Neutrophil (primary cell): ENCODE results near the gene DPP8.

Experiments
- H3K27ac ChIP-seq: fragments of 200-600 bp; sonication (generic); 2 replicates; pipeline ENCODE4 v1.5.1; 2016; ENCODE audit warnings: mild to moderate bottlenecking, moderate library complexity
- H3K27me3 ChIP-seq: fragments of 200-600 bp; sonication (generic); 2 replicates; pipeline ENCODE4 v1.6.0; 2016; ENCODE audit warnings: mild to moderate bottlenecking
- H3K36me3 ChIP-seq: fragments of 200-600 bp; sonication (generic); 2 replicates; pipeline ENCODE4 v1.5.1; 2017
- H3K4me1 ChIP-seq, 2 experiments: fragments of 200-600 bp in 1 of 2; sonication (generic) in 1 of 2; 1 replicate in 1 of 2; 2 replicates in 1 of 2; pipeline versions ENCODE4 v1.5.1 to v1.6.1; 2013 to 2016; ENCODE audit warnings: low read depth in 1 of 2, low read length in 1 of 2, mild to moderate bottlenecking in 1 of 2, moderate library complexity in 1 of 2; ENCODE audit not compliant: control insufficient read depth in 1 of 2, insufficient read depth in 1 of 2
- H3K4me3 ChIP-seq, 2 experiments: fragments of 200-600 bp in 1 of 2; sonication (generic) in 1 of 2; 1 replicate in 1 of 2; 2 replicates in 1 of 2; pipeline ENCODE4 v1.5.1; 2013 to 2016; ENCODE audit warnings: low read depth in 1 of 2, low read length in 1 of 2, mild to moderate bottlenecking in 1 of 2, moderate library complexity in 1 of 2
- H3K9me3 ChIP-seq: fragments of 200-600 bp; sonication (generic); 2 replicates; pipeline ENCODE4 v1.5.1; 2016
- CTCF ChIP-seq: fragments of 200-600 bp; sonication (generic); IDR thresholded peaks from 2 replicates; pipeline ENCODE4 v1.5.1; 2016; ENCODE audit warnings: antibody characterized with exemption

The DPP8 gene

GRCh38 chr15:65412556-65412955, 104.9 kb downstream of the DPP8 start:
- Histone ChIP-seq H3K36me3 (no peaks in the 10 kb centered on the region), H3K4me3 (no peak overlapping the region), H3K4me1 (no peaks in the 10 kb centered on the region), H3K9me3 (no peaks in the 10 kb centered on the region), H3K27ac (no peak overlapping the region), H3K27me3 (peaks cover 59% of the 10 kb centered on the region)
- no peak for TF ChIP-seq CTCF

- Histone ChIP-seq H3K9me3 (no peaks in the 10 kb centered on the region), H3K4me1 (no peaks in the 10 kb centered on the region), H3K27me3 (peaks cover 53% of the 10 kb centered on the region), H3K36me3 (no peaks in the 10 kb centered on the region), H3K4me3 (no peak overlapping the region), H3K27ac (no peak overlapping the region)
- TF ChIP-seq CTCF = no peak
These were observed 105.9 kb downstream of the DPP8 start for GRCh38 chr15:65411465-65412071.

- Histone ChIP-seq H3K4me1 (no peaks in the 10 kb centered on the region), H3K27ac (no peak overlapping the region), H3K27me3 (peaks cover 54% of the 10 kb centered on the region), H3K36me3 (no peaks in the 10 kb centered on the region), H3K4me3 (no peak overlapping the region), H3K9me3 (no peaks in the 10 kb centered on the region)
- no peak for TF ChIP-seq CTCF
These were observed 106.5 kb downstream of the DPP8 start for GRCh38 chr15:65410972-65411371.

GRCh38 chr15:65410036-65410435, 107.5 kb downstream of the DPP8 start:
- H3K4me1 ChIP-seq = no peaks in the 10 kb centered on the region
- no peaks in the 10 kb centered on the region for H3K36me3 ChIP-seq
- no peak overlapping the region for H3K27ac ChIP-seq
- H3K9me3 ChIP-seq = no peaks in the 10 kb centered on the region
- H3K27me3 ChIP-seq = peaks cover 53% of the 10 kb centered on the region
- no peak for TF ChIP-seq CTCF
- no peak overlapping the region for H3K4me3 ChIP-seq

GRCh38 chr15:65409036-65409631, 108.4 kb downstream of the DPP8 start:
- no peaks in the 10 kb centered on the region for H3K36me3 ChIP-seq
- no peaks in the 10 kb centered on the region for H3K9me3 ChIP-seq
- H3K4me3 ChIP-seq = no peak overlapping the region
- peaks cover 51% of the 10 kb centered on the region for H3K27me3 ChIP-seq
- TF ChIP-seq CTCF = no peak
- no peak overlapping the region for H3K27ac ChIP-seq
- no peaks in the 10 kb centered on the region for H3K4me1 ChIP-seq
